ENCODE results near the gene RSRP1. TPM values are rescaled to one million over a fixed set of nuclear protein-coding genes. Genes with fewer than 3 reads are reported as not detected.
"Not testable (repeated sequence)": the region's sequence is repeated elsewhere in the genome, so short reads cannot be mapped to it uniquely, and the experiment has no call there.

RSRP1 gene
- total and polyA plus RNA-seq, 2 of the 4 experiments (the other 2 are of a cell fraction) = 71.0 TPM

GRCh38 chr1:25278358-25278757 is 31.1 kb upstream of the RSRP1 start:
- dilution Hi-C loops (cut with HindIII; ENCODE audit: low sequenced_read_pairs, unreplicated experiment); BruUV-seq (replicated peaks); H3K4me2 ChIP-seq (ENCODE audit: low read depth, low read length); CTCF ChIA-PET; H3K23ac ChIP-seq (ENCODE audit: low read depth, low read length); H2AK5ac ChIP-seq (ENCODE audit: low read depth, low read length); H2BK5ac ChIP-seq (ENCODE audit: low read depth, low read length, poor library complexity, severe bottlenecking); H4K91ac ChIP-seq (ENCODE audit: insufficient read depth, low read depth, low read length); ATAC-seq (ENCODE audit: low read depth); H4K8ac ChIP-seq (ENCODE audit: low read depth in 2 of 2, low read length in 2 of 2); H3K9me3 ChIP-seq (ENCODE audit: control insufficient read depth, insufficient read depth, low read length); H3K27me3 ChIP-seq (ENCODE audit: control insufficient read depth, insufficient read depth, low read length); H3K9me1 ChIP-seq (ENCODE audit: insufficient read depth, low read length); H3K79me1 ChIP-seq (ENCODE audit: low read depth in 1 of 2, low read length in 2 of 2); H3K4me1 ChIP-seq (ENCODE audit: control insufficient read depth, insufficient read depth, low read length); H3K36me3 ChIP-seq (ENCODE audit: control insufficient read depth, insufficient read depth, low read length); H3K18ac ChIP-seq (ENCODE audit: low read depth, low read length); H3K4ac ChIP-seq (ENCODE audit: low read depth, low read length); H3K4me3 ChIP-seq (ENCODE audit: insufficient read depth, low read depth, low read length); intact Hi-C loops (cut with micrococcal nuclease); H4K5ac ChIP-seq (ENCODE audit: low read depth, low read length); H2AK9ac ChIP-seq (replicated peaks; ENCODE audit: low read depth, low read length, poor library complexity); DNase-seq; H2BK120ac ChIP-seq (ENCODE audit: low read depth, low read length); H2AFZ ChIP-seq (replicated peaks; ENCODE audit: low read length, poor library complexity); H2BK20ac ChIP-seq (ENCODE audit: low read depth, low read length); H2BK15ac ChIP-seq (ENCODE audit: low read depth, low read length); H4K20me1 ChIP-seq (ENCODE audit: insufficient read depth, low read length); H3K14ac ChIP-seq (replicated peaks; ENCODE audit: low read depth, low read length); POLR2A ChIA-PET (ENCODE audit: unreplicated experiment); H3K56ac ChIP-seq (ENCODE audit: extremely low read depth, insufficient read depth, low read length); H3K9ac ChIP-seq (ENCODE audit: low read depth, low read length); H3K27ac ChIP-seq (ENCODE audit: insufficient read depth, low read length); in situ Hi-C loops (cut with MboI; ENCODE audit: low sequenced_read_pairs): not testable (repeated sequence)
- no CpG with 5 or more reads among the region's 2 CpGs for WGBS, 2 experiments (ENCODE audit: extremely low coverage in 2 of 2, insufficient read length in 1 of 2)

GRCh38 chr1:25277295-25277694 is 30.0 kb upstream of the RSRP1 start:
- BruUV-seq (replicated peaks); H2AK5ac ChIP-seq (ENCODE audit: low read depth, low read length); ATAC-seq (ENCODE audit: low read depth); H3K36me3 ChIP-seq (ENCODE audit: control insufficient read depth, insufficient read depth, low read length); H3K4me3 ChIP-seq (ENCODE audit: insufficient read depth, low read depth, low read length); H3K9ac ChIP-seq (ENCODE audit: low read depth, low read length); DNase-seq; H2BK120ac ChIP-seq (ENCODE audit: low read depth, low read length); H3K18ac ChIP-seq (ENCODE audit: low read depth, low read length); H2BK15ac ChIP-seq (ENCODE audit: low read depth, low read length); H3K14ac ChIP-seq (replicated peaks; ENCODE audit: low read depth, low read length); H3K4ac ChIP-seq (ENCODE audit: low read depth, low read length); H3K9me1 ChIP-seq (ENCODE audit: insufficient read depth, low read length); dilution Hi-C loops (cut with HindIII; ENCODE audit: low sequenced_read_pairs, unreplicated experiment); H3K4me1 ChIP-seq (ENCODE audit: control insufficient read depth, insufficient read depth, low read length); H3K9me3 ChIP-seq (ENCODE audit: control insufficient read depth, insufficient read depth, low read length); in situ Hi-C loops (cut with MboI; ENCODE audit: low sequenced_read_pairs); H4K91ac ChIP-seq (ENCODE audit: insufficient read depth, low read depth, low read length); CTCF ChIA-PET; H3K79me1 ChIP-seq (ENCODE audit: low read depth in 1 of 2, low read length in 2 of 2); H3K27me3 ChIP-seq (ENCODE audit: control insufficient read depth, insufficient read depth, low read length); H4K5ac ChIP-seq (ENCODE audit: low read depth, low read length); H4K20me1 ChIP-seq (ENCODE audit: insufficient read depth, low read length); POLR2A ChIA-PET (ENCODE audit: unreplicated experiment); intact Hi-C loops (cut with micrococcal nuclease); H2AK9ac ChIP-seq (replicated peaks; ENCODE audit: low read depth, low read length, poor library complexity); H2AFZ ChIP-seq (replicated peaks; ENCODE audit: low read length, poor library complexity); H3K23ac ChIP-seq (ENCODE audit: low read depth, low read length); H3K56ac ChIP-seq (ENCODE audit: extremely low read depth, insufficient read depth, low read length); H3K27ac ChIP-seq (ENCODE audit: insufficient read depth, low read length); H2BK5ac ChIP-seq (ENCODE audit: low read depth, low read length, poor library complexity, severe bottlenecking); H3K4me2 ChIP-seq (ENCODE audit: low read depth, low read length); H4K8ac ChIP-seq (ENCODE audit: low read depth in 2 of 2, low read length in 2 of 2); H2BK20ac ChIP-seq (ENCODE audit: low read depth, low read length): not testable (repeated sequence)
- WGBS, 2 experiments (ENCODE audit: extremely low coverage in 2 of 2, insufficient read length in 1 of 2) = no CpG with 5 or more reads among the region's 1 CpG
